SK-N-SH treated with all-trans-retinoic acid at 6 μM for 48 hours (cell line): ENCODE data around the gene ACKR1.
A peak's percentile ranks its signal among the peaks of the same experiment; 100 is the strongest.

Experiments
- ATAC-seq: fragments of 200-7000 bp; cut with Tn5 transposase; 3 replicates; pipeline ENCODE4 v1.9.1; 2020; ENCODE audit warnings: mild to moderate bottlenecking, moderate library complexity
- ARNTL ChIP-seq: fragments of 450-650 bp; formaldehyde crosslinking; IDR thresholded peaks from 2 replicates; pipeline ENCODE4 v1.5.0; 2020; ENCODE audit warnings: low read depth, mild to moderate bottlenecking, moderate library complexity, borderline replicate concordance
- BACH2 ChIP-seq: fragments of 250-450 bp; sonication (Bioruptor Pico); IDR thresholded peaks from 2 replicates; pipeline ENCODE4 v1.9.0; 2021; ENCODE audit warnings: mild to moderate bottlenecking, borderline replicate concordance
- CREB5 ChIP-seq: fragments of 250-450 bp; sonication (Bioruptor Pico); IDR thresholded peaks from 2 replicates; pipeline ENCODE4 v1.5.1; 2020; ENCODE audit warnings: low read depth, mild to moderate bottlenecking, moderate library complexity
- CSDC2 ChIP-seq: fragments of 250-450 bp; sonication (Bioruptor Pico); IDR thresholded peaks from 2 replicates; pipeline ENCODE4 v1.5.0; 2020; ENCODE audit warnings: mild to moderate bottlenecking, moderate library complexity
- CSRNP3 ChIP-seq: fragments of 250-450 bp; sonication (Bioruptor Pico); IDR thresholded peaks from 2 replicates; pipeline ENCODE4 v1.5.1; 2021; ENCODE audit warnings: mild to moderate bottlenecking, moderate library complexity
- GLIS3 ChIP-seq: fragments of 250-450 bp; sonication (Bioruptor Pico); IDR thresholded peaks from 2 replicates; pipeline ENCODE4 v1.5.0; 2020; ENCODE audit warnings: mild to moderate bottlenecking, moderate library complexity
- OSR1 ChIP-seq: fragments of 250-450 bp; sonication (Bioruptor Pico); IDR thresholded peaks from 2 replicates; pipeline ENCODE4 v1.8.0; 2022; ENCODE audit warnings: moderate library complexity, mild to moderate bottlenecking, inconsistent platforms
- PATZ1 ChIP-seq: fragments of 250-450 bp; sonication (Bioruptor Pico); IDR thresholded peaks from 2 replicates; pipeline ENCODE4 v1.8.0; 2020; ENCODE audit warnings: mild to moderate bottlenecking, moderate library complexity, borderline replicate concordance
- POU6F1 ChIP-seq: fragments of 250-450 bp; sonication (Bioruptor Pico); IDR thresholded peaks from 2 replicates; pipeline ENCODE4 v1.8.0; 2021; ENCODE audit warnings: low read depth, mild to moderate bottlenecking, moderate library complexity, borderline replicate concordance
- PPARA ChIP-seq: fragments of 250-450 bp; sonication (Bioruptor Pico); IDR thresholded peaks from 2 replicates; pipeline ENCODE4 v1.5.0; 2020; ENCODE audit warnings: mild to moderate bottlenecking, borderline replicate concordance
- RARB ChIP-seq: fragments of 250-450 bp; sonication (Bioruptor Pico); IDR thresholded peaks from 2 replicates; pipeline ENCODE4 v1.8.0; 2021; ENCODE audit warnings: mild to moderate bottlenecking, moderate library complexity
- SNAI2 ChIP-seq: fragments of 250-450 bp; sonication (Bioruptor Pico); IDR thresholded peaks from 2 replicates; pipeline ENCODE4 v1.5.0; 2020; ENCODE audit warnings: mild to moderate bottlenecking, moderate library complexity
- TCF4 ChIP-seq: fragments of 250-450 bp; sonication (Bioruptor Pico); IDR thresholded peaks from 2 replicates; pipeline ENCODE4 v1.8.0; 2021; ENCODE audit warnings: mild to moderate bottlenecking, moderate library complexity, borderline replicate concordance
- TOX ChIP-seq: fragments of 250-450 bp; sonication (Bioruptor Pico); IDR thresholded peaks from 2 replicates; pipeline ENCODE4 v1.8.0; 2021; ENCODE audit warnings: mild to moderate bottlenecking, moderate library complexity, borderline replicate concordance
- TSHZ2 ChIP-seq: fragments of 250-450 bp; sonication (Bioruptor Pico); IDR thresholded peaks from 2 replicates; pipeline ENCODE4 v1.5.0; 2020; ENCODE audit warnings: mild to moderate bottlenecking, moderate library complexity
- ZC3H10 ChIP-seq: fragments of 250-450 bp; sonication (Bioruptor Pico); IDR thresholded peaks from 2 replicates; pipeline ENCODE4 v1.5.1; 2021; ENCODE audit warnings: mild to moderate bottlenecking, moderate library complexity
- ZFP3 ChIP-seq: fragments of 250-450 bp; sonication (Bioruptor Pico); IDR thresholded peaks from 2 replicates; pipeline ENCODE4 v1.5.0; 2020; ENCODE audit warnings: mild to moderate bottlenecking, moderate library complexity
- ZFP30 ChIP-seq: fragments of 450-650 bp; formaldehyde crosslinking; IDR thresholded peaks from 2 replicates; pipeline ENCODE4 v1.5.0; 2022; ENCODE audit warnings: mild to moderate bottlenecking, moderate library complexity
- ZNF565 ChIP-seq: fragments of 450-650 bp; formaldehyde crosslinking; conservative IDR thresholded peaks from 2 replicates; pipeline ENCODE4 v1.5.0; 2020; ENCODE audit warnings: low read depth, mild to moderate bottlenecking, moderate library complexity
- ZNF70 ChIP-seq: fragments of 450-650 bp; formaldehyde crosslinking; IDR thresholded peaks from 2 replicates; pipeline ENCODE4 v1.5.0; 2020; ENCODE audit warnings: mild to moderate bottlenecking, moderate library complexity

Gene ACKR1

GRCh38 chr1:159212596-159212995 is 7.9 kb downstream of the ACKR1 start (continued):
- TF ChIP-seq ZC3H10 (CRISPR knock-in tag) (no peak), PPARA (no peak)

- TF ChIP-seq ZNF565 (no peak), SNAI2 (CRISPR knock-in tag) (no peak), CREB5 (CRISPR knock-in tag) (no peak), POU6F1 (CRISPR knock-in tag) (no peak), RARB (no peak), CSRNP3 (CRISPR knock-in tag) (no peak), TOX (CRISPR knock-in tag) (no peak), BACH2 (CRISPR knock-in tag) (no peak), GLIS3 (CRISPR knock-in tag) (no peak), ARNTL (CRISPR knock-in tag) (no peak), OSR1 (no peak), ZFP3 (CRISPR knock-in tag) (no peak), ZNF70 (no peak)
- TF ChIP-seq, all 23 proteins: peak for 0
- ATAC-seq, result peak; percentile 87
Observed at GRCh38 chr1:159214149-159214760, 9.6 kb downstream of the ACKR1 start.

GRCh38 chr1:159218649-159219636 is 14.3 kb downstream of the ACKR1 start:
- TF ChIP-seq ARNTL (CRISPR knock-in tag) (no peak), CREB5 (CRISPR knock-in tag) (no peak), OSR1 (no peak), ZC3H10 (CRISPR knock-in tag) (no peak), ZNF70 (no peak), ZFP3 (CRISPR knock-in tag) (no peak), POU6F1 (CRISPR knock-in tag) (no peak), GLIS3 (CRISPR knock-in tag) (no peak), PATZ1 (CRISPR knock-in tag) (no peak), TSHZ2 (CRISPR knock-in tag) (no peak), ZFP30 (CRISPR knock-in tag) (no peak), PPARA (no peak), TCF4 (no peak), SNAI2 (CRISPR knock-in tag) (no peak), ZNF565 (no peak), TOX (CRISPR knock-in tag) (no peak), CSDC2 (CRISPR knock-in tag) (no peak)
- TF ChIP-seq, all 23 proteins: peak for 0
- ATAC-seq, result no peak; the same call in 2 of the 3 replicates
